LHCN-M2 (cell line): Measurements from ENCODE around the gene CYP27A1. TPM values are rescaled to one million over a fixed set of nuclear protein-coding genes. Genes with fewer than 3 reads are reported as not detected.

Experiments used
- DNase-seq: peaks from one replicate; pipeline ENCODE4 v3.0.0-alpha.2; 2012; ENCODE audit warnings: low read depth
- total RNA-seq: library from RNA; depleted of rRNA; stranded (reverse); fragments of >200 nt; gene quantifications from 2 replicates; pipeline ENCODE4 v1.2.3, GENCODE V29; 2014; rRNA removed

Gene CYP27A1
- total RNA-seq, 1 experiment from 2014 or later = 6.1 TPM

DNA sequence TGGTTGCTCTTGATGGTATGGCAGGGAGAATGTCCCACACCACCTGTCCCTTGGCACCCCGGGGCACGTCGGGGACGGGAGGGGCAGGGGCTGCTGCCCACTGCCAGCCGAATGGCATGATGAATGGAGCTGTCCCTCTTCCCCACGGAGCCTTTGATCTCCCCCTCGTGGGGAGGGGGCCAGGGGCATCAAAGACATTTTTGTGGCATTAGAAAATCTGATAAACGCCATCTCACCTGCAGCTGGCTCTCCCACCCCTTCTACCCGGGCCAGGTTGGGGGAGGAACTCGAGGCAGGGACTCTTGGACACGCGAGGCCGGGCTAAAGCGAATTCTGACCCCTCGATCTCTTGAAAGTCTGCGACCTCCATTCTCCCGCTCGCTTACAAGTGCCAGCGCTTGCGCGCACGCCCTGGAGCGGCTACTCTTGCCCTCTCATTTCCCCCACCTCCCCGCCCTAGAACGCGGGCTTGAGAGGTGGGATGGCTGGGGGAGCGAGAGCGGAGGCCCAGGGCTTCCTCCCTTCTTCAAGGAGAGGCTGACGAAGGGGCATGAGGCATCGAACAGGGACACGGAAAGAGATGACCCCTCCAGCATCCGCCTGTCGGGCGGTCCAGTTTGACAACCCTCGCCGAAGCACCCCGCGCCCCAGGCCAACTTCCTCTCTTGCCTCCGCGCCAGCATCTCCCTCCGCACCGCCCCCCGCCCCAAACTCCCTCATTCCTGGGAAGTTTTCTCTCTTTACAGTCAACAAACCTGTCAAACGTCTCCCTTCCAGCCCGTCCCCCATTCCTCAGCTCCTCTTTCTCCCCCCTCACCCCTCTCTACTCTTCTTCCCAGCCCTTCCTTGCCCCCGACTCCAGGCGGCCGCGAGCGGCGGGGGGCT lies 77.0 kb downstream of the CYP27A1 start:
- no peak for DNase-seq

DNA sequence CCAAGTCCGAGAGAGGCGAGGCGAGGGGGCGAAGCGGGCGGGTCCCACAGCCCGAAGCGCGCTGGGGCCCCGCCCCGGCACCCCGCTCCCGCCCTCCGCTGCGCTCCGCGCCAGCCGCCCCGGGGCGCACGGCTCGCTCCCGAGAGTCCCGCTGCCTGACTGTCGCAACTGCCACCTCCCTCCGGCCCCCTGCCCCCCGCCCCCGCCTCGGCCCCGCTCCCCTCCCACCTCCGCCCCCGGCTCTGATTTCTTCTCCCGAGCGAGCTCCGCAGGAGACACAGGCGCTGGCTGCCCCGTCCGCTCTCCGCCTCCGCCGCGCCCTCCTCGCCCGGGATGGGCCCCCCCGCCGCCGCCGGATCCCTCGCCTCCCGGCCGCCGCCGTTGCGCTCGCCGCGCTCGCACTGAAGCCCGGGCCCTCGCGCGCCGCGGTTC lies 77.6 kb downstream of the CYP27A1 start, which contains the start of gene WNT6:
Gene WNT6, plus strand, starts transcription at position 250 of the 432 bp plus-strand sequence. CDS start 233 bp downstream, outside the sequence.
- no peak for DNase-seq

DNA sequence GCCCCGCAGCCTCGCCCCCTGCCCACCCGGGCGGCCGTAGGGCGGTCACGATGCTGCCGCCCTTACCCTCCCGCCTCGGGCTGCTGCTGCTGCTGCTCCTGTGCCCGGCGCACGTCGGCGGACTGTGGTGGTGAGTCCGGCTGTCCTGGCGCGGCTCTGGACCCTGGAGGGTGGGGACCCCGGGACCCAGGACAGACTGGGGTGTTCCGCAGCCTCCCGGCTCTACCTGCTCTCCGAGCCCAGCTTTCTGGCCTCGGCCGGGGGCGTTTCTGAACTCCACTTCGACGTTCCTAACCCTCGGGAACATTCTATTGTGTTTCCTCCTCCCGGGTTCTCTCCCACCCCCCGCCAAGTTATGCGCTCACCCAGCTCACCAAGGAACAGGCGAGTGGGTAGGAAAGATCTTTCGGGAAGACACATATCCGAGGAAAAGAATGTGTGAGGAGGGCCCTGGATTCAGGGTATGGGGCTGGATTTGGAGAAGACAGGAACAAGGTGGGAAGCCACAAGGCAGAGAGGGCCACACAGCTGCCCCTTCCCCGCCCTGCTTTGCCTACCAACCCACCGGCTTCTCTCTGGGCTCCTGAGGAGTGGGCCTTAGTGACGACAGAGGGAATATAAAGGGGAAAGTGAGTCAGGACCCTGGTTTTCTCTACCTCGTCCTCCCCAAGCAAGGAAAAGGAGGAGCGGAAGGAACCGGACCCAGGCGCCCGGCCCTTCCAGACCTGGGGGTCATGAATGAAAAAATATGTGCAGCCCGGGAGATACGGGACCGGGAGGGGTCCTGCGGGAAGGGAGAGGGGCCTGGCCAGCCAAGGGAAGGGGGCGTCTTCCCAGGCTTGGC lies 78.3 kb downstream of the CYP27A1 start:
- DNase-seq = no peak

DNA sequence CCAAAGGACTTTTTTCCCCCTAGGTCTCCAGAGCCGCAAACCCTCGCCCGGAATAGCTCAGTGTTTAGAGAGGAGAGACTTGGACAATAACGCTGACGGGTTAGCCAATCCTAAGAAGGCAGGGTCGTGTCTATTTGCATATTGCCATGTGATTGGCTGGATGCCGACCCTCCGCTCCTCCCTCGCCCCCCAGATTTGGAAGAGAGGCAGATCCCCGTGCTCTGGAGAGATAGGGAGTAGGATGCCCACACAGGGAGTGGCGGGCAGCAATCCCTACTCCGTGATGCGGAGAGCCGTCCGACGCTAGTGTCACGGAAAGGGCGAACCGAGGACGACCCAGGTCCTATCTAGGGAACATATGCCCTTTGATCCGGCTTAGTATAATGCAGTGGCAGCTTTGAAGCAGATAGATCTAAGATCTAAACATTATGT lies 79.0 kb downstream of the CYP27A1 start:
- peak; percentile 78 for DNase-seq

DNA sequence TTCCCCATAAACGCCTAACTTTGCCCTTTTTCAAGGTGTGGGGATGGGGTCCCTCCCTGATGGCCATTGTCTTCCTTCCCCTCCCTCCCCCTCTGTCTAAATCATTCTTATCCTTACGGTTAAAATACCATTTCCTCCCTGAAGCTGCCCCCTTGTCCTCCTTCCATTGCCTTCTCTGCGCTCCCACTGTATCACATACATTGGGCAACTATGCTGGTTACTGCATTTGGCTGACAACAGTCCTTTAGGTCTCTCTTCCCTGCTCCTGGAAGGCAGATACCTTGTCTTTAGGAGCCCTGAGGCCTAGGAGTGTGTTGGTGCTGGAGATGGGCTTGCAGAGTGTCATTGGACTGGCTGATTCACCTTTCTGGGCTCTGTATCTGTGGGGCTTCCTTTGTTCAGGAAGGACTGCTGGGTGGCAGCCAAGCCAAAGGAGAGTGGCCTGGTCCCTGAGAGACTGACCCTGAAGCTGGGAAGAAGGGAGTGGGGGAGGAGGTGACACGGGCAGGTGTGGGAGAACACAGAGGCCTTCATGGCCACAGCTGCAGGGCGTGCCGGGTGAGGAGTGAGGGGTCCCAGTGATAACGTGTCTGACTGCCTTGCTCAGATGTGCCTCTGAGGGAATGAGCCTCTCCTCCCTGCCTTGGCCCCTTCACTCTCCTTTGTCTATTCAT lies 79.8 kb downstream of the CYP27A1 start:
- DNase-seq = no peak

GRCh38 chr2:218863021-218863520 lies 81.1 kb downstream of the CYP27A1 start:
- no peak for DNase-seq

Other genes with a start within 250 kb of the CYP27A1 start
- 11.1 and 11.9 TPM in 2 replicates for gene USP37, start 213.8 kb upstream of the CYP27A1 start, total RNA-seq
- gene CNOT9, start 213.3 kb upstream of the CYP27A1 start, total RNA-seq = 64.6 and 82.1 TPM in 2 replicates
- gene PLCD4, start 174.2 kb upstream of the CYP27A1 start, total RNA-seq = 6.6 and 9.5 TPM in 2 replicates
- 15.0 and 15.8 TPM in 2 replicates for gene ZNF142, start 122.5 kb upstream of the CYP27A1 start, total RNA-seq
- 38.3 and 50.6 TPM in 2 replicates for gene BCS1L, start 122.5 kb upstream of the CYP27A1 start, total RNA-seq
- 38.1 and 40.5 TPM in 2 replicates for gene RNF25, start 110.1 kb upstream of the CYP27A1 start, total RNA-seq
- gene STK36, start 110.1 kb upstream of the CYP27A1 start, total RNA-seq = 20.3 and 25.8 TPM in 2 replicates
- gene TTLL4, start 71.3 kb upstream of the CYP27A1 start, total RNA-seq = 10.1 and 12.1 TPM in 2 replicates
- gene PRKAG3, start 49.7 kb downstream of the CYP27A1 start, total RNA-seq = 0.46 TPM in 1 of 2 replicates, not detected in the other
- 0.23 TPM in 1 of 2 replicates, not detected in the other for gene WNT6, start 77.7 kb downstream of the CYP27A1 start, total RNA-seq
- gene WNT10A, start 98.7 kb downstream of the CYP27A1 start, total RNA-seq = 0.06 TPM in 1 of 2 replicates, not detected in the other
- 0.17 and 0.38 TPM in 2 replicates for gene CDK5R2, start 177.5 kb downstream of the CYP27A1 start, total RNA-seq
- gene FEV, start 203.0 kb downstream of the CYP27A1 start, total RNA-seq = not detected in 2 replicates
- gene CRYBA2, start 211.3 kb downstream of the CYP27A1 start, total RNA-seq = not detected in 2 replicates